T-helper 1 cell (primary cell): ENCODE measurements around the gene SLC2A4.
A peak's percentile ranks its signal among the peaks of the same experiment; 100 is the strongest.

Source experiments
- DNase-seq, 5 donors: peaks; one replicate each; pipeline ENCODE4 v3.0.0-alpha.2; 2012 to 2020

The SLC2A4 gene

GRCh38 chr17:7248796-7249195 lies 32.7 kb upstream of the SLC2A4 start:
- DNase-seq = no peak

GRCh38 chr17:7249214-7249613 lies 32.3 kb upstream of the SLC2A4 start:
- DNase-seq = no peak

GRCh38 chr17:7249830-7250229 lies 31.7 kb upstream of the SLC2A4 start:
- no peak for DNase-seq

- no peak for DNase-seq
Observed at GRCh38 chr17:7250695-7251627, 30.6 kb upstream of the SLC2A4 start.

- peak; percentile 96 to 99 (median 98) for DNase-seq
Observed at GRCh38 chr17:7251661-7252175, 29.8 kb upstream of the SLC2A4 start, which contains the start of gene CTDNEP1. CTDNEP1 (minus strand) TSS chr17:7251734; CDS start chr17:7251296, 438 bp downstream.

- peak; percentile 70 to 92 (median 81) for DNase-seq
Observed at GRCh38 chr17:7252176-7253043, 29.1 kb upstream of the SLC2A4 start, which contains the start of gene ELP5. ELP5 (plus strand) TSS chr17:7252215; CDS start chr17:7252551, 336 bp downstream.

- DNase-seq = no peak
Observed at GRCh38 chr17:7253082-7253481, 28.4 kb upstream of the SLC2A4 start.

- no peak for DNase-seq
Observed at GRCh38 chr17:7254511-7254910, 27.0 kb upstream of the SLC2A4 start.

- no peak for DNase-seq
Observed at GRCh38 chr17:7256766-7257456, 24.6 kb upstream of the SLC2A4 start.

GRCh38 chr17:7258731-7259554 lies 22.6 kb upstream of the SLC2A4 start:
- DNase-seq = peak in 1 of 5 donors; percentile 43

GRCh38 chr17:7259555-7259889 lies 22.0 kb upstream of the SLC2A4 start:
- no peak for DNase-seq

- DNase-seq = no peak
Observed at GRCh38 chr17:7260151-7260550, 21.4 kb upstream of the SLC2A4 start.

- peak in 2 of 5 donors; percentile 25 to 56 for DNase-seq
Observed at GRCh38 chr17:7260651-7261378, 20.7 kb upstream of the SLC2A4 start.

GRCh38 chr17:7261379-7262191 lies 19.9 kb upstream of the SLC2A4 start:
- peak in 2 of 5 donors; percentile 16 to 20 for DNase-seq

GRCh38 chr17:7262192-7262934 lies 19.2 kb upstream of the SLC2A4 start, which contains the start of gene CLDN7:
CLDN7 (minus strand) TSS chr17:7262478; CDS start chr17:7262043, 435 bp downstream.
- no peak for DNase-seq

GRCh38 chr17:7262935-7263800 lies 18.4 kb upstream of the SLC2A4 start:
- DNase-seq = no peak

GRCh38 chr17:7263801-7264078 lies 17.8 kb upstream of the SLC2A4 start:
- DNase-seq = no peak

GRCh38 chr17:7266784-7267183 lies 14.7 kb upstream of the SLC2A4 start:
- no peak for DNase-seq
